SK-N-SH (cell line): ENCODE results near the gene SCN4B. TPM values are rescaled to one million over a fixed set of nuclear protein-coding genes. Genes with fewer than 3 reads are reported as not detected.

Experiments used
- polyA plus RNA-seq, 3 experiments: library from polyadenylated mRNA; depleted of rRNA; stranded (reverse); fragments of >200 nt; gene quantifications; 2 replicates each; pipeline ENCODE4 v1.2.3, GENCODE V29; 2012
- TF ChIP-seq, protein P1 (sequence below): fragments of 150-350 bp; IDR thresholded peaks from 2 replicates; pipeline ENCODE4 v1.6.1; 2016; ENCODE audit warnings: mild to moderate bottlenecking, low read depth, low read length

SCN4B gene
- polyA plus RNA-seq, 1 of the 3 experiments (the other 2 are of a cell fraction), result 1.2 TPM

DNA sequence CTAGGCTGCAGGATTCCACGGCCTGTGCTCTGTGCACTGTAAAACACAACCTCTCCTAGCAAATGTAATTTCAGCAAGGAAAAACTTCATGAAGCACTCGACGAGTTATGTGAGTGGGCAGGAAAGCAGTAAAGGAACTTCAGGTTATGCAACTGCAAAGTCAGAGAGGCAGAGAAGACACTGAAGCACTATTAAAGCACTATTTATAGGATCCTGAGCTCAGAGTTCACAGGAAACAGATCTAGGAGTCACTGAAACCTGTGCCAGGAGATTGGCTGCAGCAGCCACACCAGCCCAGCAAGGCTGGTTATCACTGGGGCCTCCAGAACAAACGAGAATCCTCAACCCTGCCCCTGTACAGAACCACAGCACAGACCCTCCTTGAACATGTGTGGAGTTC, 68.4 kb downstream of the SCN4B start (continued):
- TF ChIP-seq, protein P1, sequence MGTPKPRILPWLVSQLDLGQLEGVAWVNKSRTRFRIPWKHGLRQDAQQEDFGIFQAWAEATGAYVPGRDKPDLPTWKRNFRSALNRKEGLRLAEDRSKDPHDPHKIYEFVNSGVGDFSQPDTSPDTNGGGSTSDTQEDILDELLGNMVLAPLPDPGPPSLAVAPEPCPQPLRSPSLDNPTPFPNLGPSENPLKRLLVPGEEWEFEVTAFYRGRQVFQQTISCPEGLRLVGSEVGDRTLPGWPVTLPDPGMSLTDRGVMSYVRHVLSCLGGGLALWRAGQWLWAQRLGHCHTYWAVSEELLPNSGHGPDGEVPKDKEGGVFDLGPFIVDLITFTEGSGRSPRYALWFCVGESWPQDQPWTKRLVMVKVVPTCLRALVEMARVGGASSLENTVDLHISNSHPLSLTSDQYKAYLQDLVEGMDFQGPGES, result no peak

Other genes starting within 250 kb of the SCN4B start
- not detected in 2 replicates for gene TMPRSS13, start 223.4 kb downstream of the SCN4B start, polyA plus RNA-seq (2012; rRNA removed)
- 0.05 TPM in 1 of 2 replicates, not detected in the other for gene IL10RA, start 166.4 kb downstream of the SCN4B start, polyA plus RNA-seq (2012; rRNA removed)
- not detected in 2 replicates for gene TMPRSS4, start 75.7 kb downstream of the SCN4B start, polyA plus RNA-seq (2012; rRNA removed)
- not detected in 2 replicates for gene SMIM35, start 65.9 kb downstream of the SCN4B start, polyA plus RNA-seq (2012; rRNA removed)
- gene SCN2B, start 23.8 kb upstream of the SCN4B start, polyA plus RNA-seq (2012; rRNA removed), result 0.03 and 0.05 TPM in 2 replicates
- not detected in 2 replicates for gene JAML, start 72.2 kb upstream of the SCN4B start, polyA plus RNA-seq (2012; rRNA removed)
- 0.38 and 0.70 TPM in 2 replicates for gene MPZL3, start 99.5 kb upstream of the SCN4B start, polyA plus RNA-seq (2012; rRNA removed)
- 6.2 and 8.6 TPM in 2 replicates for gene MPZL2, start 111.5 kb upstream of the SCN4B start, polyA plus RNA-seq (2012; rRNA removed)
- gene CD3E, start 151.9 kb upstream of the SCN4B start, polyA plus RNA-seq (2012; rRNA removed), result not detected in 2 replicates
- 0.44 TPM in 1 of 2 replicates, not detected in the other for gene CD3D, start 189.9 kb upstream of the SCN4B start, polyA plus RNA-seq (2012; rRNA removed)
- not detected in 2 replicates for gene CD3G, start 191.5 kb upstream of the SCN4B start, polyA plus RNA-seq (2012; rRNA removed)
- gene UBE4A, start 206.8 kb upstream of the SCN4B start, polyA plus RNA-seq (2012; rRNA removed), result 7.7 and 9.3 TPM in 2 replicates
- 140 and 152 TPM in 2 replicates for gene ATP5MG, start 248.8 kb upstream of the SCN4B start, polyA plus RNA-seq (2012; rRNA removed)